ENCODE measurements around the gene CHD9NB. TPM values are rescaled to one million over a fixed set of nuclear protein-coding genes. Genes with fewer than 3 reads are reported as not detected.

The CHD9NB gene
- polyA plus RNA-seq, 1 of the 3 experiments (the other 2 are of a cell fraction) = 2.7 TPM

DNA sequence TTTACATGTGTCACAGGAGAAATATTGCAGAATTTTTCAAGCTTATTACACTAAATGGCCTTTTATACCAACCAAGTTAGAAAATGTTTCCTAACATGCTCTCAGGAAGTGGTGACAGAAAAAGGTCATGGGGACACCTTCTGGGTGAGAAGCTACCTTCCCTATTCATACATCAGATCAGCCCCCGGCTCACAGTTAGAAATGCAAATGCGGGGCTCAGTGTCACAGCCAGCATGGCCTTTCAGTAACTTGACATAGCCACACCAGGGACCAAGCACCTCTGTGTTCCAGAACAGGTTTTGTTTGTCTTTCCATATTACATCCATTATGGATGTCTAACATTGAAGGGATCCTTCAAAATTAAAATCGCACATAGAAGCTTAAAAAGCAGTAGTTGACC lies 59.5 kb downstream of the CHD9NB start:
- Histone ChIP-seq H3K9me3 (no peaks in the 10 kb centered on the region), H4K20me1 (ENCODE audit: insufficient read depth) (no peaks in the 10 kb centered on the region), H3K4me2 (no peak overlapping the region), H3K36me3 (replicated peaks in 1 of 2; ENCODE audit: control insufficient read depth in 1 of 2, insufficient read depth in 2 of 2, low read length in 1 of 2) (no peaks in the 10 kb centered on the region), H3F3A (replicated peaks; ENCODE audit: insufficient read depth) (no peaks in the 10 kb centered on the region), H3K27me3 (ENCODE audit: insufficient read depth) (no peaks in the 10 kb centered on the region), H3K9ac (no peak overlapping the region), H3K27ac (ENCODE audit: low read depth in 2 of 2, low read length in 1 of 2) (no peak overlapping the region), H3K79me2 (ENCODE audit: insufficient read depth) (no peaks in the 10 kb centered on the region), H3K4me1 (ENCODE audit: control insufficient read depth in 1 of 2, insufficient read depth in 2 of 2, low read depth in 1 of 2, low read length in 1 of 2) (no peaks in the 10 kb centered on the region), H3K9me2 (no peaks in the 10 kb centered on the region), H2AFZ (ENCODE audit: low read depth) (no peak overlapping the region), H3K4me3 (ENCODE audit: low read depth in 2 of 2, low read length in 1 of 2) (no peak overlapping the region)
- 56% methylated on average over 3 of the region's 3 CpGs for WGBS (ENCODE audit: low lambda C conversion rate)
- ChIA-PET CTCF (interaction anchor here (0.9 to 1.0 kb wide), 2 partner anchors 29 to 30 kb away, joined by 3 read pairs; no protein-coding TSS in a partner anchor), POLR2A (no interaction called here)
- no peak for DNase-seq
- no peak for TF ChIP-seq RFX5 (IDR thresholded peaks at IDR 0.05; ENCODE audit: low read length)
- no peak for TF ChIP-seq EP300 (IDR thresholded peaks at IDR 0.05; ENCODE audit: borderline replicate concordance in 1 of 2, low read depth in 1 of 2, low read length in 1 of 2)
- no peak for TF ChIP-seq RXRA (IDR thresholded peaks at IDR 0.05; ENCODE audit: borderline replicate concordance, low read depth)
- TF ChIP-seq FOXM1 (IDR thresholded peaks at IDR 0.05; ENCODE audit: low read depth) = no peak
- TF ChIP-seq SIN3A (IDR thresholded peaks at IDR 0.05; ENCODE audit: borderline replicate concordance, low read depth, low read length) = no peak
- TF ChIP-seq, protein P1, sequence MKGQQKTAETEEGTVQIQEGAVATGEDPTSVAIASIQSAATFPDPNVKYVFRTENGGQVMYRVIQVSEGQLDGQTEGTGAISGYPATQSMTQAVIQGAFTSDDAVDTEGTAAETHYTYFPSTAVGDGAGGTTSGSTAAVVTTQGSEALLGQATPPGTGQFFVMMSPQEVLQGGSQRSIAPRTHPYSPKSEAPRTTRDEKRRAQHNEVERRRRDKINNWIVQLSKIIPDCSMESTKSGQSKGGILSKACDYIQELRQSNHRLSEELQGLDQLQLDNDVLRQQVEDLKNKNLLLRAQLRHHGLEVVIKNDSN (IDR thresholded peaks at IDR 0.05; ENCODE audit: borderline replicate concordance, low read depth) = no peak
- TF ChIP-seq, protein P2, sequence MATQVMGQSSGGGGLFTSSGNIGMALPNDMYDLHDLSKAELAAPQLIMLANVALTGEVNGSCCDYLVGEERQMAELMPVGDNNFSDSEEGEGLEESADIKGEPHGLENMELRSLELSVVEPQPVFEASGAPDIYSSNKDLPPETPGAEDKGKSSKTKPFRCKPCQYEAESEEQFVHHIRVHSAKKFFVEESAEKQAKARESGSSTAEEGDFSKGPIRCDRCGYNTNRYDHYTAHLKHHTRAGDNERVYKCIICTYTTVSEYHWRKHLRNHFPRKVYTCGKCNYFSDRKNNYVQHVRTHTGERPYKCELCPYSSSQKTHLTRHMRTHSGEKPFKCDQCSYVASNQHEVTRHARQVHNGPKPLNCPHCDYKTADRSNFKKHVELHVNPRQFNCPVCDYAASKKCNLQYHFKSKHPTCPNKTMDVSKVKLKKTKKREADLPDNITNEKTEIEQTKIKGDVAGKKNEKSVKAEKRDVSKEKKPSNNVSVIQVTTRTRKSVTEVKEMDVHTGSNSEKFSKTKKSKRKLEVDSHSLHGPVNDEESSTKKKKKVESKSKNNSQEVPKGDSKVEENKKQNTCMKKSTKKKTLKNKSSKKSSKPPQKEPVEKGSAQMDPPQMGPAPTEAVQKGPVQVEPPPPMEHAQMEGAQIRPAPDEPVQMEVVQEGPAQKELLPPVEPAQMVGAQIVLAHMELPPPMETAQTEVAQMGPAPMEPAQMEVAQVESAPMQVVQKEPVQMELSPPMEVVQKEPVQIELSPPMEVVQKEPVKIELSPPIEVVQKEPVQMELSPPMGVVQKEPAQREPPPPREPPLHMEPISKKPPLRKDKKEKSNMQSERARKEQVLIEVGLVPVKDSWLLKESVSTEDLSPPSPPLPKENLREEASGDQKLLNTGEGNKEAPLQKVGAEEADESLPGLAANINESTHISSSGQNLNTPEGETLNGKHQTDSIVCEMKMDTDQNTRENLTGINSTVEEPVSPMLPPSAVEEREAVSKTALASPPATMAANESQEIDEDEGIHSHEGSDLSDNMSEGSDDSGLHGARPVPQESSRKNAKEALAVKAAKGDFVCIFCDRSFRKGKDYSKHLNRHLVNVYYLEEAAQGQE (IDR thresholded peaks at IDR 0.05; ENCODE audit: low read depth, low read length) = no peak
- TF ChIP-seq GATA2 (CRISPR knock-in tag; IDR thresholded peaks at IDR 0.05) = no peak
- no peak for TF ChIP-seq CHD2 (IDR thresholded peaks at IDR 0.05; ENCODE audit: low read length, partially characterized antibody)
- TF ChIP-seq YY1 (IDR thresholded peaks at IDR 0.05; ENCODE audit: low read depth) = no peak

DNA sequence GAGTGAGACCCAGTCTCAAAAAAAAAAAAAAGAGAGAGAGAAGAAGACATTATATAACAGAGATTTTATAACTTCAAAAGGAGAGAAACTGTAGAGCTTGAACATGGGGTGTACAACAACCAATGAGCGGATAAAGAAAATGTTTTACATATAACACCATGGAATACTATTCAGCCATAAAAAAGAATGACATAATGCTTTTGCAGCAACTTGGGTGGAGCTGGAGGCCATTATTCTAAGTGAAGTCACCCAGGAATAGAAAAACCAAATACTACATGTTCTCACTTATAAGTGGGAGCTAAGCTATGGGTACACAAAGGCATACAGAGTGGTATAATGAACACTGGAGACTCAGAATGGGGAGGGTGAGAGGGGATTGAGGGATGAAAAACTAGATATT lies 61.1 kb downstream of the CHD9NB start:
- Histone ChIP-seq H3K79me2 (ENCODE audit: insufficient read depth) (no peaks in the 10 kb centered on the region), H3K4me1 (ENCODE audit: control insufficient read depth in 1 of 2, insufficient read depth in 2 of 2, low read depth in 1 of 2, low read length in 1 of 2) (no peaks in the 10 kb centered on the region), H3K4me2 (no peak overlapping the region), H2AFZ (ENCODE audit: low read depth) (no peak overlapping the region), H3K9ac (no peak overlapping the region), H3K9me2 (no peaks in the 10 kb centered on the region), H3K4me3 (ENCODE audit: low read depth in 2 of 2, low read length in 1 of 2) (no peak overlapping the region), H3K27ac (ENCODE audit: low read depth in 2 of 2, low read length in 1 of 2) (no peak overlapping the region), H4K20me1 (ENCODE audit: insufficient read depth) (no peaks in the 10 kb centered on the region), H3K9me3 (no peaks in the 10 kb centered on the region), H3K27me3 (ENCODE audit: insufficient read depth) (no peaks in the 10 kb centered on the region), H3F3A (replicated peaks; ENCODE audit: insufficient read depth) (no peaks in the 10 kb centered on the region), H3K36me3 (replicated peaks in 1 of 2; ENCODE audit: control insufficient read depth in 1 of 2, insufficient read depth in 2 of 2, low read length in 1 of 2) (no peaks in the 10 kb centered on the region)
- POLR2A ChIA-PET = no interaction called here
- DNase-seq = no peak
- no peak for TF ChIP-seq RXRA (IDR thresholded peaks at IDR 0.05; ENCODE audit: borderline replicate concordance, low read depth)
- CTCF ChIA-PET = no interaction called here
- 92% methylated on average over 1 of the region's 1 CpG for WGBS (ENCODE audit: low lambda C conversion rate)

Other genes with a start within 250 kb of the CHD9NB start
- 6.2 and 9.2 TPM in 2 replicates for gene CHD9, start 2.1 kb upstream of the CHD9NB start, polyA plus RNA-seq (2012; rRNA removed)